Endothelial cell of umbilical vein (primary cell): ENCODE data around the gene BCL11A. TPM values are rescaled to one million over a fixed set of nuclear protein-coding genes. Genes with fewer than 3 reads are reported as not detected.

Experiments
- BruUV-seq: library from RNA; stranded (reverse); fragments of 400-500 nt; replicated peaks from 2 replicates; lab custom pipeline; 2021; lab: Mats Ljungman, UMichigan
- CTCF ChIA-PET: fragments of 300-600, 350-600 bp; sonication (Branson Sonifier 250); formaldehyde crosslinking; loops from one replicate; lab custom pipeline; 2021; ENCODE audit warnings: antibody characterized with exemption, inconsistent platforms; lab: Charles Lee
- POLR2A ChIA-PET: fragments of 300-600, 350-600 bp; sonication (Branson Sonifier 250); formaldehyde crosslinking; loops from one replicate; lab custom pipeline; 2021; ENCODE audit warnings: antibody characterized with exemption, inconsistent platforms; lab: Charles Lee
- DNase-seq: peaks from one replicate; pipeline ENCODE4 v3.0.0-alpha.2; 2011; ENCODE audit warnings: low read depth, low spot score
- FAIRE-seq: peaks from 2 replicates; lab custom pipeline; 2011; peaks lifted over from hg19 to GRCh38; lab: Jason Lieb, UNC
- H2AFZ ChIP-seq: 2 replicates; pipeline ENCODE4 v1.6.0; 2012; ENCODE audit warnings: low read depth, low read length, control low read depth, inconsistent platforms
- H3K27ac ChIP-seq: 2 replicates; pipeline ENCODE4 v1.5.1; 2011; ENCODE audit warnings: low read depth, mild to moderate bottlenecking, control low read depth, low read length, moderate library complexity; ENCODE audit not compliant: insufficient read depth
- H3K27me3 ChIP-seq, 2 experiments: 2 replicates each; pipeline versions ENCODE4 v1.6.0 to v1.6.1; 2011; ENCODE audit warnings: low read length in 2 of 2, mixed read lengths in 1 of 2; ENCODE audit not compliant: control insufficient read depth in 2 of 2, insufficient read depth in 2 of 2
- H3K36me3 ChIP-seq, 2 experiments: 2 replicates in 1 of 2; 3 replicates in 1 of 2; pipeline ENCODE4 v1.5.1; 2011; ENCODE audit warnings: low read length in 2 of 2, mild to moderate bottlenecking in 1 of 2, moderate library complexity in 1 of 2; ENCODE audit not compliant: control insufficient read depth in 2 of 2, insufficient read depth in 2 of 2; ENCODE audit errors: extremely low read depth in 1 of 2
- H3K4me1 ChIP-seq: 3 replicates; pipeline ENCODE4 v1.5.1; 2011; ENCODE audit warnings: mild to moderate bottlenecking, low read length; ENCODE audit not compliant: control insufficient read depth, insufficient read depth; ENCODE audit errors: extremely low read depth
- H3K4me2 ChIP-seq: 2 replicates; pipeline ENCODE4 v1.6.1; 2011; ENCODE audit warnings: low read length, control low read depth, mixed read lengths; ENCODE audit not compliant: insufficient read depth
- H3K4me3 ChIP-seq, 3 experiments: fragments of 200-600 bp in 1 of 3; sonication (generic), shearing (Covaris generic) in 1 of 3; replicated peaks in 1 of 3; 2 replicates each; pipeline ENCODE4 v1.5.1; 2011 to 2016; ENCODE audit warnings: control low read depth in 3 of 3, low read length in 3 of 3, mild to moderate bottlenecking in 2 of 3, inconsistent platforms in 1 of 3, low read depth in 1 of 3, moderate library complexity in 1 of 3; ENCODE audit not compliant: insufficient read depth in 1 of 3
- H3K79me2 ChIP-seq: 2 replicates; pipeline ENCODE4 v1.6.0; 2012; ENCODE audit warnings: low read length, inconsistent platforms; ENCODE audit not compliant: control insufficient read depth, insufficient read depth
- H3K9ac ChIP-seq: replicated peaks from 2 replicates; pipeline ENCODE3; 2011; ENCODE audit warnings: low read length, control low read depth; ENCODE audit not compliant: insufficient read depth; ENCODE audit errors: extremely low read depth
- H3K9me1 ChIP-seq: replicated peaks from 3 replicates; pipeline ENCODE4 v1.6.0; 2011; ENCODE audit warnings: mild to moderate bottlenecking, low read length; ENCODE audit not compliant: control insufficient read depth, insufficient read depth; ENCODE audit errors: extremely low read depth
- H3K9me3 ChIP-seq: replicated peaks from 2 replicates; pipeline ENCODE4 v1.5.1; 2012; ENCODE audit warnings: low read length, inconsistent platforms; ENCODE audit not compliant: control insufficient read depth, insufficient read depth
- H4K20me1 ChIP-seq: replicated peaks from 2 replicates; pipeline ENCODE3; 2011; ENCODE audit warnings: mild to moderate bottlenecking, low read length; ENCODE audit not compliant: control insufficient read depth, insufficient read depth; ENCODE audit errors: extremely low read depth
- CTCF ChIP-seq, 2 donors: IDR thresholded peaks; 1 replicate in 1 of 2; 2 replicates in 1 of 2; pipeline ENCODE4 v1.5.1; 2011; ENCODE audit warnings: low read length in 2 of 2, mild to moderate bottlenecking in 2 of 2, moderate library complexity in 2 of 2, control low read depth in 1 of 2, inconsistent platforms in 1 of 2, low read depth in 1 of 2; ENCODE audit not compliant: insufficient read depth in 1 of 2; ENCODE audit errors: extremely low read depth in 1 of 2
- EZH2 ChIP-seq: IDR thresholded peaks from 2 replicates; pipeline ENCODE4 v1.6.1; 2012; ENCODE audit warnings: borderline replicate concordance, low read depth, mild to moderate bottlenecking, moderate library complexity, low read length, inconsistent platforms; ENCODE audit not compliant: severe bottlenecking
- FOS ChIP-seq: IDR thresholded peaks from 2 replicates; pipeline ENCODE4 v1.6.1; 2011; ENCODE audit warnings: mild to moderate bottlenecking, low read length, moderate library complexity, borderline replicate concordance; ENCODE audit not compliant: insufficient read depth
- GATA2 ChIP-seq: IDR thresholded peaks from 2 replicates; pipeline ENCODE4 v1.7.0; 2011; ENCODE audit warnings: low read depth, mild to moderate bottlenecking, moderate library complexity, mixed read lengths, low read length; ENCODE audit not compliant: insufficient read length, insufficient read depth
- JUN ChIP-seq: IDR thresholded peaks from 2 replicates; pipeline ENCODE4 v1.6.1; 2011; ENCODE audit warnings: borderline replicate concordance, low read depth; ENCODE audit not compliant: insufficient read length, insufficient read depth
- MAX ChIP-seq: IDR thresholded peaks from 2 replicates; pipeline ENCODE4 v1.6.1; 2011; ENCODE audit not compliant: insufficient read depth, insufficient read length
- MYC ChIP-seq: IDR thresholded peaks from one replicate; pipeline ENCODE4 v1.6.1; 2011; ENCODE audit warnings: mild to moderate bottlenecking, low read depth, low read length
- POLR2A ChIP-seq: IDR thresholded peaks from 2 replicates; pipeline ENCODE4 v1.6.1; 2012; ENCODE audit warnings: low read depth, mild to moderate bottlenecking, control low read depth, low read length
- POLR2AphosphoS5 ChIP-seq: IDR thresholded peaks from 2 replicates; pipeline ENCODE4 v1.6.1; 2012; ENCODE audit warnings: low read depth, mild to moderate bottlenecking, control low read depth, low read length, moderate library complexity; ENCODE audit not compliant: insufficient read depth
- dilution Hi-C: fragments of 300-500 bp; cut with MboI; formaldehyde crosslinking; loops from one replicate; pipeline ENCODE4 v1.15.0; 2019; ENCODE audit warnings: low sequenced_read_pairs; ENCODE audit not compliant: extremely low pct_ligation_motif_present
- intact Hi-C: fragments of 100-400 bp; cut with micrococcal nuclease; formaldehyde crosslinking; loops from one replicate; pipeline ENCODE4 v1.10.0; 2022
- polyA plus RNA-seq, 4 experiments: library from polyadenylated mRNA; depleted of rRNA in 3 of 4; stranded (reverse) in 3 of 4; unstranded in 1 of 4; fragments of >200 nt; gene quantifications; 2 replicates each; pipeline versions ENCODE4 v1.2.1 to v1.2.3, GENCODE V29; 2011 to 2012; ENCODE audit warnings: missing spikeins in 1 of 4
- total RNA-seq: library from RNA; stranded (reverse); gene quantifications from 2 replicates; pipeline ENCODE4 v1.2.3, GENCODE V29; 2021

BCL11A gene
- total and polyA plus RNA-seq, 2 donors (not counting 3 experiments of a cell fraction or from before 2014, with no cell fraction given) = 0.12 to 0.88 TPM

GRCh38 chr2:60556576-60557485 lies 3.4 kb upstream of the BCL11A start:
- Histone ChIP-seq H3K36me3 (no peaks in the 10 kb centered on the region), H3K27ac (no peak overlapping the region), H3K27me3 (peaks cover 40 to 58% of the 10 kb centered on the region in 2 experiments), H3K4me2 (no peak overlapping the region), H4K20me1 (no peaks in the 10 kb centered on the region), H3K9me1 (no peaks in the 10 kb centered on the region), H3K9me3 (no peaks in the 10 kb centered on the region), H2AFZ (no peak overlapping the region), H3K4me1 (peaks cover 14% of the 10 kb centered on the region), H3K4me3 (no peak overlapping the region), H3K79me2 (no peaks in the 10 kb centered on the region), H3K9ac (no peak overlapping the region)
- ChIA-PET POLR2A (no interaction called here), CTCF (interaction anchor here (1.6 to 7.2 kb wide), 2 partner anchors 25 kb away, joined by 7 to 124 read pairs; no protein-coding TSS in a partner anchor)
- DNase-seq (no peak), FAIRE-seq (no peak)
- dilution Hi-C loops = no loop called here
- no peak for TF ChIP-seq FOS
- TF ChIP-seq EZH2 = peak; percentile 81
- intact Hi-C loops = loop anchor here (5.0 kb wide), 1 partner anchor 1775 kb away; no protein-coding TSS in a partner anchor
- no TSS peak for BruUV-seq

GRCh38 chr2:60556175-60556574 lies 2.7 kb upstream of the BCL11A start:
- POLR2A ChIA-PET = no interaction called here
- no peaks in the 10 kb centered on the region for H3K9me3 ChIP-seq
- TF ChIP-seq MYC (no peak), EZH2 (no peak), MAX (no peak), CTCF (IDR thresholded peaks at IDR 0.05; ENCODE audit: extremely low read depth in 1 of 2, insufficient read depth in 1 of 2, low read depth in 1 of 2, low read length in 2 of 2) (no peak), GATA2 (no peak), JUN (no peak), FOS (no peak), POLR2AphosphoS5 (no peak), POLR2A (no peak)
- intact Hi-C loops (loop anchor here (5.0 kb wide), 1 partner anchor 1774 kb away; no protein-coding TSS in a partner anchor), dilution Hi-C loops (no loop called here)
- peaks cover 43 to 60% of the 10 kb centered on the region in 2 experiments for H3K27me3 ChIP-seq
- H4K20me1 ChIP-seq = no peaks in the 10 kb centered on the region
- FAIRE-seq (no peak), DNase-seq (no peak)
- H3K4me3 ChIP-seq = no peak overlapping the region
- peaks cover 15% of the 10 kb centered on the region for H3K4me1 ChIP-seq
- H3K9me1 ChIP-seq = no peaks in the 10 kb centered on the region
- no peak overlapping the region for H3K4me2 ChIP-seq
- H3K79me2 ChIP-seq = no peaks in the 10 kb centered on the region
- no TSS peak for BruUV-seq
- CTCF ChIA-PET = interaction anchor here (1.6 kb wide), 1 partner anchor 26 kb away, joined by 7 read pairs; no protein-coding TSS in a partner anchor
- H2AFZ ChIP-seq = no peak overlapping the region
- no peaks in the 10 kb centered on the region for H3K36me3 ChIP-seq
- no peak overlapping the region for H3K27ac ChIP-seq
- H3K9ac ChIP-seq = no peak overlapping the region
